ENCODE results near the gene ARL4C. TPM values are rescaled to one million over a fixed set of nuclear protein-coding genes. Genes with fewer than 3 reads are reported as not detected.

Gene ARL4C
- total and polyA plus RNA-seq, 3 donors from 2014 or later: 1.3 to 4.4 (median 3.0) TPM

- no peak overlapping the region for H3K4me3 ChIP-seq
- TF ChIP-seq CTCF (IDR thresholded peaks at IDR 0.05) (no peak), POLR2A (IDR thresholded peaks at IDR 0.05) (no peak)
- intact Hi-C loops (cut with DNase I; ENCODE audit: low total_unique reads): no loop called here
- H3K27me3 ChIP-seq: no peaks in the 10 kb centered on the region
- no peaks in the 10 kb centered on the region for H3K36me3 ChIP-seq (ENCODE audit: low read depth, missing control alignments)
- H3K27ac ChIP-seq: no peak overlapping the region
- DNase-seq: no peak
- no peaks in the 10 kb centered on the region for H3K9me3 ChIP-seq
- H3K4me1 ChIP-seq: no peaks in the 10 kb centered on the region
Observed at GRCh38 chr2:234472155-234472554, 24.7 kb downstream of the ARL4C start.

GRCh38 chr2:234469972-234470371 lies 26.9 kb downstream of the ARL4C start:
- DNase-seq: no peak
- no peak for TF ChIP-seq POLR2A (IDR thresholded peaks at IDR 0.05)
- no peak for TF ChIP-seq CTCF (IDR thresholded peaks at IDR 0.05)
- Histone ChIP-seq H3K4me1 (no peaks in the 10 kb centered on the region), H3K36me3 (ENCODE audit: low read depth, missing control alignments) (no peaks in the 10 kb centered on the region), H3K27me3 (no peaks in the 10 kb centered on the region), H3K4me3 (no peak overlapping the region), H3K9me3 (no peaks in the 10 kb centered on the region), H3K27ac (no peak overlapping the region)
- WGBS, 2 donors: 90% methylated on average over 4 of the region's 4 CpGs
- intact Hi-C loops (cut with DNase I; ENCODE audit: low total_unique reads): no loop called here

- no peak for TF ChIP-seq CTCF (IDR thresholded peaks at IDR 0.05)
- TF ChIP-seq POLR2A (IDR thresholded peaks at IDR 0.05): no peak
- Histone ChIP-seq H3K27ac (no peak overlapping the region), H3K27me3 (no peaks in the 10 kb centered on the region), H3K4me1 (no peaks in the 10 kb centered on the region), H3K36me3 (ENCODE audit: low read depth, missing control alignments) (no peaks in the 10 kb centered on the region), H3K4me3 (no peak overlapping the region), H3K9me3 (no peaks in the 10 kb centered on the region)
- WGBS, 2 donors: 87 to 90% methylated on average over 7 of the region's 7 CpGs
- DNase-seq: no peak
- intact Hi-C loops (cut with DNase I; ENCODE audit: low total_unique reads): no loop called here
Observed at GRCh38 chr2:234469251-234469845, 27.5 kb downstream of the ARL4C start.

GRCh38 chr2:234468503-234468902 lies 28.4 kb downstream of the ARL4C start:
- no peaks in the 10 kb centered on the region for H3K27me3 ChIP-seq
- no peak overlapping the region for H3K27ac ChIP-seq
- H3K4me3 ChIP-seq: no peak overlapping the region
- DNase-seq: no peak
- TF ChIP-seq CTCF (IDR thresholded peaks at IDR 0.05): no peak
- no peak for TF ChIP-seq POLR2A (IDR thresholded peaks at IDR 0.05)
- intact Hi-C loops (cut with DNase I; ENCODE audit: low total_unique reads): no loop called here
- no peaks in the 10 kb centered on the region for H3K4me1 ChIP-seq
- H3K36me3 ChIP-seq (ENCODE audit: low read depth, missing control alignments): no peaks in the 10 kb centered on the region
- H3K9me3 ChIP-seq: no peaks in the 10 kb centered on the region
- WGBS, 2 donors: 86 to 90% methylated on average over 5 of the region's 5 CpGs

GRCh38 chr2:234467289-234467688 lies 29.6 kb downstream of the ARL4C start:
- Histone ChIP-seq H3K27me3 (no peaks in the 10 kb centered on the region), H3K36me3 (ENCODE audit: low read depth, missing control alignments) (no peaks in the 10 kb centered on the region), H3K4me3 (no peak overlapping the region), H3K9me3 (no peaks in the 10 kb centered on the region), H3K27ac (no peak overlapping the region), H3K4me1 (no peaks in the 10 kb centered on the region)
- 94% methylated on average over 2 to 4 of the region's 4 CpGs for WGBS, 2 donors
- intact Hi-C loops (cut with DNase I; ENCODE audit: low total_unique reads): no loop called here
- TF ChIP-seq POLR2A (IDR thresholded peaks at IDR 0.05): no peak
- TF ChIP-seq CTCF (IDR thresholded peaks at IDR 0.05): no peak
- DNase-seq: no peak

Data from testis (tissue), 3 donors.